HG03045 (cell line): Measurements from ENCODE around the gene PDE11A.

ENCODE experiments used
- ATAC-seq: cut with Tn5 transposase; IDR thresholded peaks from one replicate; pipeline ENCODE4 v1.9.1; 2021; ENCODE audit warnings: mild to moderate bottlenecking, moderate library complexity; ENCODE audit not compliant: unreplicated experiment

PDE11A gene

DNA sequence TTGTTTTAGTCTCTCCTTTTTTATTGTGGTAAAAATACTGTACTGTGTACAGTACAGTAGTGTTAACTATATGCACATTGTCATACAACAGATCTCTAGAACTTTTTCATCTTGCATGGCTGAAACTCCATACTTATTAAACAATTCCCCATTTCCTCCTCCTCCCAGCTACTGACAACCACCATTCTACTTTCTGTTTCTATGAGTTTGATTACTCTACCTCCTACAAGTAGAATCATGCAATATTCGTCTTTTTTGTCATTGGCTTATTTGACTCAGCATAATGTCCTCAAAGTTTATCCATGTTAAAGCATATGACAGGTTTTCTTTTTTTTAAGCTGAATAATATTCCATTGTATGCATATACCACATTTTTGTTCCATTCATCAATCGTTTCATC lies 341.8 kb downstream of the PDE11A start:
- no peak for ATAC-seq

GRCh38 chr2:177730363-177730762 lies 342.2 kb downstream of the PDE11A start:
- no peak for ATAC-seq

- no peak for ATAC-seq
These were observed 343.7 kb downstream of the PDE11A start for GRCh38 chr2:177728920-177729319.

DNA sequence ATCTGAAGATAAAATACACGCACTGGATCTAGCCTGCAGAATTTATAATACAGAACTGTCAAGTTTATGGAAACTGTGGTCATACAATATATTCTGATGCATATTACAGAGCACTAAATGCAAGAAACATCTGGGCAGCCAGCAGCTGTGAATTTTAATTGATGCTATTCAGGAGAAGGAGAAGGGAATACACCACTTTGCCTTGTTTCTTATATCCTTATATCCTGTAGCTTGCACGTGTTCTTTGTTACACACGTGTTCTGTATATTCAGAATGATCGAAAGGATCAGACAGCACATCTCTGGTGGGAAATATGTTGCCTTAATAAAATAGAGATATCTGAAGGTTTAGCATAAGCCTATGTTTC lies 344.2 kb downstream of the PDE11A start:
- ATAC-seq: no peak

- no peak for ATAC-seq
These were observed 344.8 kb downstream of the PDE11A start for GRCh38 chr2:177727577-177728398.

GRCh38 chr2:177726931-177727348 lies 345.6 kb downstream of the PDE11A start:
- no peak for ATAC-seq

- peak; percentile 55 for ATAC-seq
These were observed 347.9 kb downstream of the PDE11A start for GRCh38 chr2:177724398-177725287.

- no peak for ATAC-seq
These were observed 349.3 kb downstream of the PDE11A start for GRCh38 chr2:177723235-177723634.

DNA sequence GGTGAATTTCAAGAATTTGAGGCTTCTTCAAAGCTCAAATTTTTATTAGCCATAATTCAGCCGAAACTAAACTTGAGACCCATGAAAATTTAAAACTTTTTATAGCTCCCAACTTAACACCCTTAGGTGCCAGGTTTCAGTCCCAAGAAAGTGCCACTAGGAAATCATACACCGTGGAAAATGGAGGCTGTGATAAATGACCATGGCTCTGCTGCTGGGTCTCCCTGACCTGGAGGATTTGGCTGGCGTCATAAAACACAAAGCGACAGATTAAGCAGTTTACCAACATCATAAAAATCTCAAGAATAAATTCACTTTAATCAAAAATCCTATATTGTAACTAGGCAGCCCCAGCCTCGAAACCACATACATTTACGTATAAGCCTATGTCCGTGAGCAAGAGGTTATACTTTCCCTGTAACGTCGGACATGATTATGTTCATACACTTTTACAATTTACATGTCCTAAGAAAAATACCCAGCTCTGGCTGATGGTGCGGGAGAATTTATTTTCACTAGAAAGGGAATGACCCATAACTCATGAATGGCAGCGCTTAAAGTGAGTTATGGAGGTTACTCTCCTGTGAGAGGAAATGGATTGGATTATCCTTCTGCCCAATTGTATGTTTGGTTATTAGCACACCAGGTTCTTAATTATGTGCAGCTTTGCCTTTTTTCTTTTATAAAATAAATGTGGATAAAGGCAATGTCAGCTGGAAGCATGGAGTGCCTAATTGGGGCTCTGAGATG lies 350.6 kb downstream of the PDE11A start:
- no peak for ATAC-seq

- ATAC-seq: no peak
These were observed 351.5 kb downstream of the PDE11A start for GRCh38 chr2:177721087-177721486.

DNA sequence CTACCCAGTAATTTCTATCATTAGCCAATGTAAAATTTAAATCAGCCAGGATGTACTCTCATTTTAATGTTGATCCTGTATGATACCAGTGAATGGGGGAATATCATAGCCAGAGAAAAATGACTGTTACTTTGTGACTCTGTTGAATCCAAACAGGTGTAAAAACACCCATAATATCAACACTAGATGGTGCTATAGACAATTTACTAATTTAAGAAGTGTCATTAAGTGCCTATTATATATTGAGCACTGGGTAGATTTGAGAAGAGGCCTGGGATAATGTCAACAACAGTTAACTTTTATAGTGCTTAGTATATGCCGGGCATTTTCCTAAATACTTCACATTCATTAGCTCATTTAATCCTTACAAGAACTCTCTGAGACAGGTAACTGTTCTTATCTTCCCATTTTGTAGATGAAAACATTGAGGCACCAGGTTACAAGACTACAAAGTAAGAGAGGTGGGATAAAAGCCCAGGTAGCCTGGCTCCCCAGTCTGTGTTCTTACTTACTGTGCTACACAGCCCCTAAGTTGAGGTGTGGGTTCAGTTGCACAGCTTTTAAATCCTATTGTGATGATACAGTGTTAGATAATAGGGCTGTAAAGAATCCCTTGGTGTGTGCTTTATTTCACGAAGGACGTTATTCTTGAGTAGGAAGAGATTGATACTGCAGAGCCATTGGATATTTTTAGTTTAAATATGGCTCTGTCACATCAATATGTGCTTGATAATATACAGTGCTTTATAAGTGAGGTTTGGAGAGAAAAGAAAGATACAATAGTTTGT lies 354.6 kb downstream of the PDE11A start:
- ATAC-seq: no peak

- ATAC-seq: no peak
These were observed 356.1 kb downstream of the PDE11A start for GRCh38 chr2:177716484-177716883.

- no peak for ATAC-seq
These were observed 356.8 kb downstream of the PDE11A start for GRCh38 chr2:177715771-177716170.

- no peak for ATAC-seq
These were observed 357.9 kb downstream of the PDE11A start for GRCh38 chr2:177714704-177715103.

DNA sequence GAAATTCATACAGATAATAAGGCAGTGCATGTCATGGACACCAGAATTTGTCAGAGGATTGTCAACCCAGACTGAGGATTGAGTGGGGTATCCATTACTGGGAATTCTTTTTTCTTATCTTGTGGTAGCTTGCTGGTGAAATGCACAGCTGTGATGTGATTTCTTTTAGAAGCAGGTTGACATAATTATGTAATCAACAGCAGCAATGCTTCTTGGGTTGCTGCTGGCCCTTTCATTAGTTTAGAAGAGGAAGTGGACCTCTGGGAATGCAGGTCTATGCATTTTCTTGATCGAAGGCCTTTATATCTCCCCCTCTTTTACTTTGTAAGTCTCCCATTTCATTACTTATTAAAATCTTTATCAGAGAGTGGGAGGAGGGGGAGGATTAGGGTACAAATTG lies 360.1 kb downstream of the PDE11A start:
- no peak for ATAC-seq

GRCh38 chr2:177711483-177712265 lies 360.9 kb downstream of the PDE11A start:
- ATAC-seq: no peak

DNA sequence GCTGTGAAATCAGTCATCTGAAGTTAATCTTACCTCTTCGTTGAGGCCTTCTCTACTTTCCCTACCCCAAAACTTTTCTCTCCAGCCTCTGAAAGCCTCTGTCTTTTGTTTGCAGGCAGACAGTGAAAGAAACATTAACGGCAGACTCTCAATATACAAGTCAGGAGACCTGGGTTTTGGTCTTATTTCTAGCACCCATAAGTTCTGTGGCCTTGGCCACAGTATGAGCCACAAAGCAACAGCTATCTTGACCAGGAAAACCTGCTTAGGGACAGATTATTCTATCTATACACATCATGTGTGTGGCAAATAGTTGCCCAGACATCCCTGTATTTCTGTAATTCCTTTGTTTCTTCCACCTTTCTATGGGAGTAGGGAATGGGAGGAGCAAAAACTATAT lies 361.7 kb downstream of the PDE11A start:
- ATAC-seq: no peak

DNA sequence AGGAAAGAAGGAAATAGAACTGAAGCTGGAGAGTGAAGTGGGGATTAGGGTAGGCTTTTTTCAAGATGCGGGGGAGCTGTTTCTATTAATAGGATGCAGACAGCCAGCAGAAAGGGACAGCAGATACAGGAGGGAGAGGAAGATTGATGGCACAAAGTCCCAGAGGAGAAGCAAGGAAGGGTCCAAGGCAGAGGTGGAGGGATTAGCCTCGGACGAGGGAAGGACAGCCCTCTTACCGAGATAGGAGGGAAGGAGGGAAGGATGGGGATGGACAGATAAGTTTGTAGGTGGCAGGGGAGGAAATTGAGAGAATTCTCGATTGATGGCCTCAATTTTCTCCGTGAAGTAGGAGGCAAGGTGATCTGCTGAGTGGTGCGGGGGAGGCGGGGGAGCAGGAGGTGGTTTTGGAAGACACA lies 362.6 kb downstream of the PDE11A start:
- no peak for ATAC-seq

DNA sequence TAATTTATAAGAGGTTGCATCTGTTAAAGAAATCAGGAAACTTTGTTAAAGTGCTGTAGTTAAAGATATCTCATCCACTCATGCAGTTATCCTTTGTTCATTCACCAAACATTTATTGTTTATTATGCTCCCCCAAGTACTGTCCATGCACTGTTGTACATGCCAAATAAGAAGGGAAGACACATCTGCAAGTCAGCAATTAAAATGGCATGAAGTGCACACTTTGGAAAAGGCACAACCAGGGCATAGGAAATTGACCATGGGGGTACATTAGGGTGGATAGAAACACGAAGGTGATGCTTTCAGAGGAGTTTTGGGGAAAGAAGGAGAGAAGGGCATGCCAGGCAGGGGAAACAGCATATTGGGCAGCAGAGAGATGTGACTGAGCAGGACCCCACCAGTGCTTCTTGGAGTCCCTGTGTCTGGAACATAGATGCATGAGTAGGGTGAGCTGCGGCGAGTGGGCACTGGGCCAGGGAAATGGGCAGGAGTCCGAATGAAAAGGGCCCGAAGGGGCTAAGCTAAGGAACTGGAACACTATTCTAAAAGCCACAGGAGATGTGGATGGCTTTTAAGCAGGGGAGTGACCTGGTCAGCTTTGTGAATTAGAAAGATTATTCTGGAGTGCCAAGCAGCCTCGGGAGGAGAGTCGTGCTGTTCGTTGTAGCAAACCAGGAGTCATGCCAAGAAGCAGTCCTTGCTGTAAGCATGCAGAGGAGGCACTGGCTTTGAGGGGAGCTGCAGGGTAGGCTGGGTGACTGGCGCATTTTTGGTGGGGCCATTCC lies 363.7 kb downstream of the PDE11A start:
- ATAC-seq: no peak
